T-helper 1 cell treated with Interleukin-12 subunit alpha and Interleukin-12 subunit beta and Interleukin-4 antibody, amounts not matched to agents 30 ng/mL and 1 ng/mL, for 36 hours (primary cell): ENCODE data around the gene FTCDNL1. TPM values are rescaled to one million over a fixed set of nuclear protein-coding genes. Genes with fewer than 3 reads are reported as not detected.

ENCODE experiments used
- intact Hi-C: fragments of 100-400 bp; cut with micrococcal nuclease; formaldehyde crosslinking; loops from one replicate; pipeline ENCODE4 v1.15.1; 2024
- total RNA-seq: library from RNA; stranded (reverse); gene quantifications from 2 replicates; pipeline ENCODE4 v1.2.3, GENCODE V29; 2022

The FTCDNL1 gene
- total RNA-seq, 1 donor from 2014 or later, result 1.0 TPM

DNA sequence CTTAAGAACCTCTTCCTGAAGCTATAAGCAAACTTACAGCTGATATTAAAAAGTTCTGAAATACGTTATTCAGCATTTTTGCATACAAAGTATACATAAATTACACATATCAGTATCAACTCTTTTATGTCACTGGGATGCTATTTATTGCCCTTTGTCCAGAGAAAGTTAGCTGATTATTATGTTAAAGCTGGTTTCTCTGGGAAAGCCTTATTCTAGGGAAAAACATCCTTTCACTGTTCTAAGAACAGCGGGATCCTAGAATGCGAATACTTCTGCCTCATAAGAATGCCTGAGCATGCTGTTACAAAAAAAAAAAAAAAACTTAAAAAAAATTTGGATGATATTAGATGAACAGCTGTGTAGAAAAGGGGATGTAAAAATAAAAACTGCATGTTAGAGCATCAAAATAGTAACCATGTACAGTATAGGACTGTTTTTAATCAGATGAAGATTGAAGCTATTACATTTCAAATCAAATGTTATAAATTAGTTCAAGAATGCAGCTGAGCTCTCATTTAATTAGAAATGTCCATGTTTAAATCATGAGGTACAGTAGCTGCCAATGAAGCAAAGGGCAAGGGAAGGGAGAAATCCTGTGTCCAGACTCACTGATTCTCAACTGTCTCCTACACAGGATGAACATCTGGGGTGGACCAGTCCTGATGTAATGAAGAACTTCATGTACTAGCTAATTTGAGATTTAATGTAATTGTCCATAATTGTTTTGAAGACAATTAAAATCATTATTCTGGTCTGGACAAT, 8.2 kb downstream of the FTCDNL1 start:
- intact Hi-C loops, result no loop called here

DNA sequence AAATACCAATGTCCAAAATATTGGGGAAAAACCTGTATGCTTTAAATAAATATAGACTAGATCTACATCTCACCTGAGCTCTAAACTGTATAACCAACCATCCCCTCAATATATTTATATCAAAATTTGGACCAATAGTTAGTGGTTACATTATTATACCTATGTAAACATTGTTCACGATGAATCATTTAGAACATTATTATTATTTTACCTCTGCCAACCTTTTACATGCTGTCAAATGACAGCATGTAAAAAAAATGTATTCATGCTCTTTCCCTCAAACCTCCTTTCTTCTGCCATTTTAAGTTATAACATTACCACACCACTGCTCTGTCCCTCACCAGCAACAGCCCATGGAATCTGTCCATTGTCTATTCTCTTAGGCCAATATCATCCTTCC, 9.6 kb downstream of the FTCDNL1 start:
- intact Hi-C loops, result no loop called here

DNA sequence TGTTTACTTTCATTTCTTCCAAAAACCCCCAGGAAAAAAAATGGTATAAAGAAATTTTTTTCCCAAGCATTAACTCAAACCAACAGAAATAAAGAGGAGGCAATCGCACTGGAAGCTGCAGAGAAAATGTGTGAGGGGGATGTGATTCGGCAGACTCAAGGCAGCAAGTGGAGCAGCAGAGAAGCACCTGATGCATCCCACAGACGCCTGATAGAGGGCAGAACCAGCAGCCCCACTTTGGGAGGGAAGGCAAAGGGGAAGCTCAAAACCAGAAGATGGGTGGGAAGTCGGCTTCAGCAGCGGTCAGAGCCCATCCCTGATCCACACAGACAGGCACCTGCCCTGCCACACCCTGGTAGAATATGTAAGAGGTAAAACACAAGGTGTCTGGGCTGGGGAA, 12.6 kb downstream of the FTCDNL1 start:
- intact Hi-C loops, result no loop called here

DNA sequence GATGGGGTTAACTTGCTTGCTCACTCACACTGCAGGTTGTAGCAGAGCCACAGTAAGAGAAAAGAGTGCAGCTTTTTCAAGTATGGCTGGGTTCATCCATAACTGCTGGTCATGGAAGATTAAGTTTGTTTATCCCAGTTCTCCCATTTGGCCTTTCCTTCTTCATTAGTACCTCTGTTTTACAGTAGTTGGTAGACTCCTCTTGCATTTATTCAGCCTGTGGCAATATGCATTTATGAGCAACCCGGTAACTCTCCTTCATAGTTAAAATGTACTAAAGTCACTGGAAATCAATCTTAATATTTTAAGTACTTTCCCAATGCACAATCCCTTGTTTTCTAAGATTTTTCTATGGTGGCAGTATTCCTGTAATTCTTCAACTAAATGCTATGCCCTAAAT, 14.0 kb downstream of the FTCDNL1 start:
- intact Hi-C loops, result no loop called here

DNA sequence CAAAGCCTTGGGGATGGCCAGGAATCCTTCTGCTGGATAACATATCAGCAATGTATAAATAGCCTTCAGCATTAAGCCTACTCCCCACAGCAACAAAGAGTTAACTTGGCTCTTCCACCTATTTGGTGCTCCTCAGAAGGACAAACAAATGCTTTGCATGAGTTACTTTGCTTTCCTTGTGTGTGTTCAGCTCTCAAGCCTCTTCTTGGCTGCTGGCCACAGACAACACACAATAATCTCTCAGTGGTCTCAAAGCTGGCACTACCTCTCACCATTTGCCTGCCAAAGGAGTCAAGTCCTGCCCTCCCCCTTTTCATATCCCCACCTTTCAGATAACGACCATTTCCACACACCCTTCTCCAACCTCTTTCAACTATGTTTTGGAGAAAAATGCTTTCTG, 17.5 kb downstream of the FTCDNL1 start:
- intact Hi-C loops, result no loop called here

DNA sequence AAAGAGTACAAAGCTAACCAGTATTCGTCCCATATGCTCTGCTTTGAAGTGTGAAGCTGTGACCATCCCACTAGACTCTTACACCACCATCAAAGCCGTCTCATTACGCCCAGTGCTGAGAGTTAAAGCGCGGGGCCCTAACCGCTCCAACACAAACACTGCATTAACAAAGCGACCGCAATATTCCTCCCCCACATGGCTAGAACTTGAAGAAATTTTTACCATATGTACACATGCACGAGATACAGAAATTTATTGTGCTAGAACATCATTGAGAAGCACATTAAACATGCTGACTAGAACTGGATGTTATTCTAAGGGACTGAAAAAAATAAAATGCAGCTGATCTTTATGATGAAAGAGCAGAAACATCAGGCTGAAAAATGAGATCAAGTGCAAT, 20.5 kb downstream of the FTCDNL1 start:
- intact Hi-C loops, result no loop called here

DNA sequence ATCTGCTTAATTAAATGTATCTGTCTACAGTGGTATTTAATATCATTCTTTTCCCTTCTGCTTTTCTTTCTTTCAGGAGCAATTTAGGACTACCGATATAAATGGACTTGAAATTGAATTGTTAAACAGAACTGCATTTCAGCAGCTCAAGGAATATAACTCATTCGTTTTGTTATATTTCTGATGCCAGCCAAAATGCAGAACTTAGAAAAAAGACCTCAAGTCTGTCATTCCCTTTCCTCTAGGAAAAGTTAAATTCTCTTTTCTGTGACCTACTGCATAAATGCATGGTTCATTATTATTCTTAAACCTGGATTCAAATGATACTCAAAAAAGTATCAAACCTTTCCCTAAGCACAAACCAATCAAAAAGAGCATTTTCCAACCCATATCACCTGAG, 21.4 kb downstream of the FTCDNL1 start:
- intact Hi-C loops, result no loop called here

DNA sequence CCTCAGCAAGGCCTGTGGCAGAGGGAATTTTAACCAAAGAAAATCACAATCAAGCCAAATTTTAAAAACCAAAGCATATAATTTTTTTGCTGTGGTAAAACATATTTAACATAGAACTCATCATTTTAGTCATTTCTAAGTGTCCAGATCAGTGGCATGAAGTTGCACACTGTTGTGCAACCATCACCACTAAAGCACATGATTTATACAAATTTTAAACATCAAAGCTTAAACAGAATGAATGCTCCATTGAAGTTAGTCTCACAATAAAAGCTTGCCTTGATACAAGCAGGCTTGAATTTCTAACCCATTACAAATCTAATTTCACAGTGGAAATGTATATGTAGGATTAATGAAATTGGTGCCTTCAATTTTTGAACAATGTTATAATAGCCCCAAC, 31.2 kb downstream of the FTCDNL1 start:
- intact Hi-C loops, result no loop called here

DNA sequence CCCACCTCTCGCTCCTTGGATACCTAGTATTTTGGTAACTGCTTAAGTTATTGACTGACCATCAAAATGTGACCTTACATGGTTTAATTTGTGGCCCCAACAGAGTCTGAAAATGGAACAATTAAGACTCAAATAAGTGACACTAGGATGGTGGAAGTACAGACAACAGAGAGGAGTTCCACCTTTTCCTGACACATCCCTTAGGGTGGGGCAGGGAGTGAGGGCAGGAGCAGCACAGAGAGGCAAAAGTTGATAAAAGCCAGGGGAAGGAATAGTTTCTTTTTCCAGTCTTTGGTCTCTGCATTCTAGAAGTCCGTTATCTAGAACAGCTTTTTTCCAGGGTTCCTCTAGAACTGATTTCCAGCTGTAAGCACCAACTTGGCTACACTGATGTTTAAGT, 32.2 kb downstream of the FTCDNL1 start:
- intact Hi-C loops, result no loop called here

DNA sequence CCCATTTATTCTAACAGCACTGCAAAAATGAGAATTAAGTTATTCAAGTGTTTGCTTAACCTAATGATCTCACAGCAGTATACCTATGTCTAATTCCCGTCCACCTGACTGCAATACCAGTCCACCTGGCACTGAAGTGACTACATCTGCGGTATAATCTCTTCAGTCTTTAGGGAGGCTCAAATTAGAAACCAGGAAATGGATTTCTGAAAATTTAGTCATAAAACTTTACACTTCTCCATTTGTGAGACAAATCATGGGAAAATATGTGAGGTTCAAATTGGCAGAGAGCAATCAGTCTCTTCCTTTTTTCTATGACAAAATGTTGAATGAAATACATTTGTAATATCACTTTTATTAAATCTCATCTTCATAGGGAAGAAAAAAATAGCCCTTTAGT, 33.0 kb downstream of the FTCDNL1 start:
- intact Hi-C loops, result no loop called here

DNA sequence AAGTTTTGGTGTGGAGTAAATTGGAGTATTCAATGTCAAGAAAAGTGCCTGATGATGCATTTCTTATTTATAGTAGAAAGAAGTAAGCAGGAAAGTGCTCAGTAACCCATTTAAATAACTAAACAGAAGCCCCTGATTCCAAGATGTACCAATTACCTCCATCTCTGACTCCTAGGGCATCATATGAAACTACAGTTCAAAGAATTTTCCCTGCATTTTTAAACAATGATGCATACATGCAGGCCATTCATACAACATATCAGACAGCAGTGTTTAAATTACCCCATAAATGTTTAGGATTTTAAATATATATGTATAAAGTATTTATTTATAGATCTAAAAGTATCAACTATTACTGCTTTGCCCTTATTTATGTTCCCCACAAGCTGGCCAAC, 36.2 kb downstream of the FTCDNL1 start:
- intact Hi-C loops, result no loop called here

DNA sequence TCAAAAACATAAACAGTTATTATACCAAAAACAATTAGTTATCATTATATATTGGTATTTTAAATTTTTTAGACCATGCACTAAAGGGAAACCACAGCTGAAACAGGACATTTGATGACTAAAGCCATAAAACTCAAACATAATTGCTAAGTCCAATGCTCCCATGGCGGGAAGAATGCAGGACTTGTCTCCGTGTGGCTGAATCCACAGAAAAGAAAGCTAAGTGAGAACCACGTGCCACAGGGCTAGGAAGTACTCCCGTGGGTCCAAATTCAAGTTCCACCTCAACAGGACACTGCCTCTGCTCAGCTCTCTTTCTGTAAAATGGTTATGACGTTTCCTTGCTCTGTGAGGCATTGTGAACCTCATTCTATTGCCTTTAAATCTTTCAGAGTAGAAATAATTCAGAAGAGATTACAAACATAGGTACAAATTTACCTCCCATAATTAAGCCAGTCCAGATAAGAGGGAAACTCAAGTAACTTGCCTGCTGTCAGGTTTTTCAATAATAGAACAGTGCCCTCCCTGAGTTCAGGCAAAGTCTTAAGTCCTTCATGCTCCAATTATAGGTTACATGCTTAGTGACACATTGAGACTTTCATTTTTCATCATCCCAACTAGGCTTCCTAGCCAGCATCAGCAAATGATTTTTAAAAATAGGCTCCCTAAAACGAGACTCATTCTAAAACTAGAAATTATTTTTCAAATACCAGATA, 36.7 kb downstream of the FTCDNL1 start:
- intact Hi-C loops, result no loop called here

DNA sequence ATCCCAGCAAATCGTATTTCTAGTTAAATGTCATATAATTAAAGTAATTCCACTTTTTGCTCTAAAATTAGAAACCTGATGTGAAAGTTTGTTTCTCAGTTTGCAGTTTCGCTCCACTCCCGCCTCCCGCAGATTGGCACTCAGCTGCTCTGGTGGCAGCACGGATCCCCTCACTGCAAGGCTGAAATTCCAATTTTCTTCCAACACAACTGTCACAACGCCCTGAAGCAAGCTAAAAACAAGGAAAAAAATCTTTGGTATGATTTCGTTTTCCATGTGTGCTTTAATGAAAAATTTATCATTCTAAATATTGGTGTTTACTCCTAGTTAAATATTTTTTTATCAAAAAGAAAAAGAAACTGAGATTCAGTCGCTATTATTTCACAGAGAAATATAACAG, 38.5 kb downstream of the FTCDNL1 start:
- intact Hi-C loops, result no loop called here

DNA sequence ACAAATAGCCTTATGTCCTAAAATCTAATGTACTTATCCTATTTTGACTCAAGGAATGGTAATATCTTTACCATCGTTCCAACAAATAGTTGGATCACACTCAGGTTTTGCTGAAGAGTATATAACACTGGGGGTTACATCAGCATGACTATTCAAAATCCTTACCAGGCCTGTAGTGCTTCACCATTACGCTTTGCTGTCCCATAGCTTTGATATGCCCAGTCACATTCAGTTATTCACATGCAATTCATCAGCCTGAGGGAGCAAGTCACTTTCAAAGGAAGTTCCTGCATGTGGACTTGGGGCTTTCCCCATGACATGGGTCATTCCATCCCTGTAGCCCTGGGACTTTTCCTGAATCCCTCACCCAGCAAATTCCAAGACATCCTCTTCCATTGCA, 39.6 kb downstream of the FTCDNL1 start:
- intact Hi-C loops, result no loop called here

DNA sequence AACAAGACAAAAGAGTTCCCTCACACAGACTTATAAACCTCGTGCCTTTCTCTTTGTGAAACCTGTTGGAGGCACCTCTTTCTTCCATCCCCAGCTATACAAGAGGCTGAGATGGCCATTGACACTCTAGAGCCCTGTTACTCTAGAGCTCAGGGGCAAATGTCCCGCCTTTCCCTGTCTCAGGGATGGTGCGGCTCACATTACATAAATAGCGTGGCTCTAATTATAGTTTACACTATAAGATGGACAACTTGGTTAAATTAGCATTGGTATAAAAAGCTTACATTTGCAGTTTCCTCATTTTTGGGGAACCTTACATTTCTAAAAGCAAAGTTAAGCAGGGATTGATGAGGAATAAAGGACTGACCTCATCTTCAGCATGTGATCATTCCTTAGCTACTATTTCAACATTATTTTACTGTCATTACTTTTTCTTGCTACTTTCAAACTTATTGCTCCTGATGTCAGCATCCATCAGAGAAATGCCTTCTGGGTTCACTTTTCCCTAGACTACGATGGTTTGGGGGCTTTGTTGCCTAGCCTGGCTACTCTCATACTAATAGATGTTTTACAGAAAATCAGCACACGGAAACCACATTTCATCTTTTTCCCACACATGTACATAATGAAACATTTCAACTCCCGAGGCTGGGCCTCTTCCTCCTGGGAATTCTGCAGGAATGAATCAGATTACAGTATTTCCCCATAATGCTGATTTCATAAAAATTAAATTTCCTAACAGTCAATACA, 40.4 kb downstream of the FTCDNL1 start:
- intact Hi-C loops, result no loop called here

DNA sequence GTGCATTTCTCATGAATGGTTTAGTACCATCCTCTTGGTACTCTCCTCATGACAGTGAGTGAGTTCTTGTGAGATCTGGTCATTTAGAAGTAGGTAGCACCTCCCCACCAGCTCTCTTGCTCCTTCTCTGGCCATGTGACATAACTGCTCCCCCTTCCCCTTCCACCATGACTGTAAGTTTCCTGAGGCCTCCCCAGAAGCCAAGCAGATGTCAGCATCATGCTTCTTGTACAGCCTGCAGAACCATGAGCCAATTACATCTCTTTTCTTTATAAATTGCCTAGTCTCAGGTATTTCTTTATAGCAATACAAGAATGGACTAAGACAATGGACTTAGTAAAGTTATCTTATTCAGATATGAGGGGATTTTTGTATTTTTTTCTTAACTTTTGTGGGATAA, 43.0 kb downstream of the FTCDNL1 start:
- intact Hi-C loops, result no loop called here

DNA sequence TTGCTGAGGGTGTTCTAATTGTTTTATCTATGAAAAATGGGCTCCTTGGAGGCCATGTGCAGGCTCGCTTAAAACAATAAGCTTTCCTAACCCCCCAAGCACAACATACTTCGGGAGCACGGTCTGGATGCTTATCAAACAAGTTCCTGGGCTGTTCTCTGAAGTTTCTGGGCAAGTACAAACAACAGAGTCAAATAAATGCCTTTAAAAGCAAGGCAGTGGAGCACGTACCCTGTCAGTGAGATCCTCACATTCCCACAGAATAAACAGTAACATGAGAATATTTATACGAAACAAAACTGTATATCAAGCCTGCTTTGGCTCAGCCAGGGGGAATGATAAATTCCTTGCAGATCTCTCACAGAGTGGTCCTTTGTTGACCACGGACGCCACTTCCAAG, 44.8 kb downstream of the FTCDNL1 start:
- intact Hi-C loops, result no loop called here

DNA sequence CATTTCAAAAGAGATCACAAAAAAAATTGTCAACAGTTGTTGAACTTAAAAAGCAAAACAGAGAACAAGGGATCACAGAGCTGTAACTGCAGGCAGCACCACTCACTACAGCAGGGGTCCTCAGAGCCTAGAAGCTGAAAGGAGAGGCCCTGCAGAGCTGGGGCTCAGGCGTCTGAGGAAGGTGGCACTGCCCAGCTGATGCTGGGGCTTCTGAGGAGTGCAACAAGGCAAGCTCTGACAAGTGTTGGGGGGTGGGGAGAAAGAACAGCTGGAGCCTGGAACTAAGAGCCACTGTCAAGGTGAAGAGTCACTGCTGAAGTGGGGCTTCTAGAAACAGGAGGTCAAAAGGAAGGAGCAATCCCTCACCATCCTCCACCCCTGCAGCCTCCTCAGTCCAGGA, 46.2 kb downstream of the FTCDNL1 start:
- intact Hi-C loops, result no loop called here

DNA sequence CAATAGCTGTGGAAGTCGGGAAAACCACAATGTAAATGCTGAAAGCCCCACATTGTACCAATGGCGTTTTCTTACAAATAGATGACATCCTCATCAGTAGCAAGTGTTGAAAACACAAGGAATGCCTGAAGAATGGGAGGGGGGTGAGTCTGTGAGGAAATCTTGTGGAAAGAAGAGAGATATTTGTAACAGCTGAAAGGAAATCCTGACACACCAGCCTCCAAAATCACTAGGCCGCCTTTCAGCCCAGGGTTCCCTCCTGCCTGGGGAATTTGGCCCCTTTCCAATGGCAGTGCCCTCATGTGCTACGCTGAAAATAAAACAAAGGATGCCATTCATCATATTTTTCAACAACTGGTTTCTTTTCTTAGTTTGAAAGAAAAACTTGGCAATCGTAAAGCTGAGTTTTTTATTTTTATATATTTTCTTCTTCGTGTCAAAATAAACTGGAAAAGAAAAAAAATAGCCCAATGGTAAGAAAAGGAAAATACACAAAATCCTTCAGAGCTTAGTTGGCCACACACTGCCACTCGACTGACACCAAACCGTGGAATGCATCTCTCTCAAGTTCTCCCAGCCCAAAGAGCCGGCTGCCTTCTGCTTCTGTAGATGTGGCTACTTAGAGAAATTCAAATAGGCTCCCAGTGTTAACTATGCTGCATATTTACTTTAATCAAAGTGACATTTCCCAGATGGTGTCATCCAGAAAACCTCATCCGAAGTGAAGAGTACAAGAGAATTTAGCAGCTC, 52.0 kb downstream of the FTCDNL1 start:
- intact Hi-C loops, result no loop called here

DNA sequence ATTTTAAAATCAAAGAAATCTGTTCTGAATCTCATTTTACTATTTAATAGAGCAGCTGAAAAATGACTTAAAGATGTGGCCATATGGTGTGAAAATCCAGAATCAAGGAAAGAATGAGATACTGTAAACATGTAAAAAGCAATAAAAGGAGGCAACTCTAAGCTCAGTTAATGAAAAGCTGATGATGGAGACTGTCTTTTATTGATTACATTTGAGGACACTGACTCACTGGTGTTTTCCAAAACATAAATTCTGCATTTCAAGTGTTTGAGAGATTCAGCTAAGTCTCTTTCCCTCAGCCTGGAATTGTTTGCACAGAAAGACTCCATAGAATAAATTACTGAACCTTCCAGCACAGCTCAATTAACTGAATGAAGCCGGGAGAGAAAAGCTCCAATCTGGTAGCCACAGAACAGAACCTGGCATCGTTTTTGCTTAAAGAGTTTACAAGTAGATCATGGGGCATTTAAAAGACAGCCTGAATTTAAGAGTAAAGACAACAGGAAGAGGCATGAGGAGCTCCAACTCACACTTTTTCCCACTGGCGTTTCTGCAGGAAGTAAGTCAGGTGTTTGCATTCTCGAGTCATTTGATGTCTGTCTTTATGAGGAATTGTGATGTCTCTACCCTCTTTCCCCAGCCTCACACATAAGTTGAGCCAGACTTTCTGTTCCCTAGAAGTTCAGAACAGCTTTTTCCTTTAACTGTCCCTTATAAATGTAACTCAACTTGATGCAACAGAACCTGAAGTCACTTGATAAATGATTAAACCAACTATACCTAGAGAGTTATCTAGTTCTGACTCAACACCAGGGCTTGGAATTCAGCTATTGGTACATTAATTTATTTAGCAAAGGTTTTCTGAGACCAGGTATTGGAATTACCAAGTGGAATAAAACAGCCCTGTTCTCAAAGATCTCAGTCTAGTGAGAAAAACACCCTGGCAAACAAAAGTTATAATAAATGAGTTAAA, 53.3 kb downstream of the FTCDNL1 start:
- intact Hi-C loops, result no loop called here

DNA sequence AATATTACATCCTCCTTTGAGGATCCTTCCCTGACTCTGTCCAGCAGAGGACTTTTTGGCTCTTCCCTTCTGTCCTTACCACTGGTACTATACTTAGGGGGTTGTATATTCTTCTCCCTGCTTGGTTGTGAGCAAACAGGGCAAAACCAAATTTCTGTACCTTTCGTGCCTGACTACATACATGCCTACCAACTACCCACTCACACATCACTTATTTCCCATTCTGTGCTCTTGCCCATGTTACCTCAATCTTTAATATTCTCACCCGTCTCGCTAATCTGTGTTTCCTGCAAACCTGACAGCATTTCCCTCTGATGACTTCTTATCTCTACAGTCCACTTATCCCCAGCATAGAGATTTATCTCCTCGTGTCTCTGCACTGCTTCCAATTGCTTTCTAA, 58.6 kb downstream of the FTCDNL1 start:
- intact Hi-C loops, result no loop called here
